Measurements from ENCODE around the gene YIPF1. TPM values are rescaled to one million over a fixed set of nuclear protein-coding genes. Genes with fewer than 3 reads are reported as not detected.
"Not testable (repeated sequence)": the region's sequence is repeated elsewhere in the genome, so short reads cannot be mapped to it uniquely, and the experiment has no call there.

YIPF1 gene
- total RNA-seq, 6 experiments from 2014 or later: 20.5 to 34.5 (median 25.4) TPM

DNA sequence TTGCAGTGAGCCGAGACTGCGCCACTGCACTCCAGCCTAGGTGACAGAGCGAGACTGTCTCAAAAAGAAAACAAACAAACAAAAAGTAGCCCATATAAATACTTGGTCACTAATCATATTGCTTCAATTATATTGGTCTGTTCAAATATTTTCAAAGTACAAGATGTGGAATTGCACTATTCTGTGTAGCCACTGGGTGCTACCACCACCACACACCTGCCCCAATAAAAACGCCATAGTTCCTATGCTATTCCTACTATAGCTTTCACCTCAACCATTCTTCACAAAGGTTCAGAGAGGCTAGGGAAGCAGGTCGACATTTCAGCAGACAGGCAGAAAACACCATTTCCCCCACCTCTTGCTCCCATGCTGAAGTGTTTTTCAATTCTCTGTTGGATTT lies 68.2 kb downstream of the YIPF1 start:
- no peak overlapping the region for H3K4me3 ChIP-seq
- intact Hi-C loops (cut with DNase I): no loop called here
- 100% methylated on average over 5 of the region's 5 CpGs for WGBS (ENCODE audit: insufficient coverage, low coverage, low lambda C conversion rate, missing lambda C conversion rate)
- no peaks in the 10 kb centered on the region for H3K9me3 ChIP-seq
- no peak for ATAC-seq
- peaks cover 0 to 18% (median 2%) of the 10 kb centered on the region in 4 donors for H3K36me3 ChIP-seq
- H3K4me1 ChIP-seq: no peaks in the 10 kb centered on the region
- no peaks in the 10 kb centered on the region for H3K27me3 ChIP-seq
- no peak for DNase-seq
- no peak overlapping the region for H3K27ac ChIP-seq
- TF ChIP-seq, protein P1, sequence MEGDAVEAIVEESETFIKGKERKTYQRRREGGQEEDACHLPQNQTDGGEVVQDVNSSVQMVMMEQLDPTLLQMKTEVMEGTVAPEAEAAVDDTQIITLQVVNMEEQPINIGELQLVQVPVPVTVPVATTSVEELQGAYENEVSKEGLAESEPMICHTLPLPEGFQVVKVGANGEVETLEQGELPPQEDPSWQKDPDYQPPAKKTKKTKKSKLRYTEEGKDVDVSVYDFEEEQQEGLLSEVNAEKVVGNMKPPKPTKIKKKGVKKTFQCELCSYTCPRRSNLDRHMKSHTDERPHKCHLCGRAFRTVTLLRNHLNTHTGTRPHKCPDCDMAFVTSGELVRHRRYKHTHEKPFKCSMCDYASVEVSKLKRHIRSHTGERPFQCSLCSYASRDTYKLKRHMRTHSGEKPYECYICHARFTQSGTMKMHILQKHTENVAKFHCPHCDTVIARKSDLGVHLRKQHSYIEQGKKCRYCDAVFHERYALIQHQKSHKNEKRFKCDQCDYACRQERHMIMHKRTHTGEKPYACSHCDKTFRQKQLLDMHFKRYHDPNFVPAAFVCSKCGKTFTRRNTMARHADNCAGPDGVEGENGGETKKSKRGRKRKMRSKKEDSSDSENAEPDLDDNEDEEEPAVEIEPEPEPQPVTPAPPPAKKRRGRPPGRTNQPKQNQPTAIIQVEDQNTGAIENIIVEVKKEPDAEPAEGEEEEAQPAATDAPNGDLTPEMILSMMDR (IDR thresholded peaks at IDR 0.05): no peak
- TF ChIP-seq POLR2A (IDR thresholded peaks at IDR 0.05): no peak

DNA sequence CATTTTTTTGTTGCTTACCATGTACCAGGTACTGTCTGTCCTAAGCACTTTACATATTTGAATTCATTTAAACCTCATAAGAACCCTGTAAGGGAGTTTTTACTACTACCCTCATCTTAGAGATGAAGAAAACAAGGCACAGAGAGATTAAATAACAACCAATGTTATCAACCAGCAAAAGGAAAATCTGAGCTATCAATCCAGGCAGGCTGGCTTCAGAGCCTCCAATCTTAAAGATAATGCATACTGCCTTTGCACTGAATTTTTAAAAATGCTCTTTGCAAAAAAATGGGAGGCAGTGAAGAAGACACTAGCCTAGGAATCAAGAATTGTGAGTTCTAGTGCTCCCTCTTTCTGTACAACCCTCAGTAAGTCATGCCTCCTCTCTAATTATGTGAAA lies 70.2 kb downstream of the YIPF1 start:
- no peak for ATAC-seq
- peaks cover 0 to 7% (median 2%) of the 10 kb centered on the region in 4 donors for H3K36me3 ChIP-seq
- no peaks in the 10 kb centered on the region for H3K4me1 ChIP-seq
- no peak for DNase-seq
- TF ChIP-seq, protein P1 (IDR thresholded peaks at IDR 0.05): no peak
- TF ChIP-seq POLR2A (IDR thresholded peaks at IDR 0.05): no peak
- H3K27me3 ChIP-seq: no peaks in the 10 kb centered on the region
- intact Hi-C loops (cut with DNase I): no loop called here
- no peak overlapping the region for H3K27ac ChIP-seq
- H3K9me3 ChIP-seq: no peaks in the 10 kb centered on the region
- H3K4me3 ChIP-seq: no peak overlapping the region

DNA sequence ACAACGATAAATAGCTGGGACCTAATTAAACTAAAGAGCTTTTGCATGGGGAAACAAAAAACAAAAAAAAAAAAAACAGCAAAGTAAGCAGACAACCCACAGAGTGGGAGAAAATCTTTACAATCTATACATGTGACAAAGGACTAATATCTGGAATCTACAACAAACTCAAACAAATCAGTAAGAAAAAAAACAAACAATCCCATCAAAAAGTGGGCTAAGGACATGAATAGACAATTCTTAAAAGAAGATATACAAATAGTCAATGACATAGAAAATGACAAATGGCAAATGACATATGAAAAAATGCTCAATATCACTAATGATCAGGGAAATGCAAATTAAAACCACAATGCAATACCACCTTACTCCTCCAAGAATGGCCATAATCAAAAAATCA lies 73.0 kb downstream of the YIPF1 start:
- H3K27ac ChIP-seq; H3K36me3 ChIP-seq; H3K27me3 ChIP-seq; DNase-seq; H3K9me3 ChIP-seq; intact Hi-C loops (cut with DNase I); H3K4me3 ChIP-seq; ATAC-seq; H3K4me1 ChIP-seq: not testable (repeated sequence)
- 88% methylated on average over 1 of the region's 1 CpG for WGBS (ENCODE audit: insufficient coverage, low coverage, low lambda C conversion rate, missing lambda C conversion rate)

DNA sequence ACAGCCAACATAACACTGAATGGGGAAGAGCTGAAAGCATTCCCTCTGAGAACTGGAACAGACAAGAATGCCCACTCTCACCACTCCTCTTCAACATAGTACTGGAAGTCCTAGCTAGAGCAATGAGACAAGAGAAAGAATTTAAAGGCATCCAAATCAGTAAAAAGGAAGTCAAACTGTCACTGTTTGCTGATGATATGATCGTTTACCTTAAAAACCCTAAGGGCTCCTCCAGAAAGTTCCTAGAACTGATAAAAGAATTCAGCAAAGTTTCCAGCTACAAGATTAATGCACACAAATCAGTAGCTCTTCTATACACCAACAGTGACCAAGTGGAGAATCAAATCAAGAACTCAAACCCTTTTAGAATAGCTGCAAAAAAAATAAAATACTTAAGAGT lies 74.1 kb downstream of the YIPF1 start:
- ATAC-seq; H3K4me1 ChIP-seq; H3K27me3 ChIP-seq; H3K4me3 ChIP-seq; H3K27ac ChIP-seq; H3K36me3 ChIP-seq; DNase-seq; H3K9me3 ChIP-seq; intact Hi-C loops (cut with DNase I): not testable (repeated sequence)
- 63% methylated on average over 1 of the region's 1 CpG for whole genome bisulfite sequencing (ENCODE audit: insufficient coverage, low coverage, low lambda C conversion rate, missing lambda C conversion rate)

DNA sequence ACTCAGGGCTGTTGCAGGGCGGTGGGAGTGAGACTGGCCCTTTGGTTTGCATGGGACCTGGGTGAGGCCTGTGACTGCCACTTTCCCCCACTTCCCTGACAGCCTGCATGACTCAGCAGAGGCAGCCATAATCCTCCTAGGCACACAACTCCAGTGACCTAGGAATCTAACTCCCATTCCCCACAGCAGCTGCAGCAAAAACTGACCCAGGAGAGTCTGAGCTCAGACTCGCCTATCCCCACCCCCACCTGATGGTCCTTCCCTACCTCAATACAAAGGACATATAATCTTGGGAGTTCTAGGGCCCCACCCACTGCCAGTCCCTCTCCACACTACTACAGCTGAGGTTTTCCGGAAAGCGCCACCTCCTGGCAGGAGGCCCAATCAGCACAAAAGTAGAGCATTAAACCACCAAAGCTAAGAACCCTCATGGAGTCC lies 78.2 kb downstream of the YIPF1 start:
- 100% methylated on average over 3 of the region's 4 CpGs for WGBS (ENCODE audit: insufficient coverage, low coverage, low lambda C conversion rate, missing lambda C conversion rate)

More for the DNA sequence above, 78.2 kb downstream of the YIPF1 start:
- DNase-seq: no peak
- H3K9me3 ChIP-seq: no peaks in the 10 kb centered on the region
- intact Hi-C loops (cut with DNase I): no loop called here
- H3K4me3 ChIP-seq: no peak overlapping the region
- peaks cover 0 to 11% (median 0%) of the 10 kb centered on the region in 4 donors for H3K36me3 ChIP-seq
- no peak overlapping the region for H3K27ac ChIP-seq
- H3K4me1 ChIP-seq: no peaks in the 10 kb centered on the region
- no peaks in the 10 kb centered on the region for H3K27me3 ChIP-seq
- TF ChIP-seq, protein P1 (IDR thresholded peaks at IDR 0.05): no peak
- TF ChIP-seq POLR2A (IDR thresholded peaks at IDR 0.05): no peak
- no peak for ATAC-seq
